Liver (tissue), 9 donors: Measurements from ENCODE around the gene TOMM70. TPM values are rescaled to one million over a fixed set of nuclear protein-coding genes. Genes with fewer than 3 reads are reported as not detected.

Experiments
- DNase-seq: peaks from one replicate; pipeline ENCODE4 v3.0.0-alpha.2; 2017; ENCODE audit warnings: low spot score
- H3K27ac ChIP-seq, 2 donors: one replicate each; pipeline ENCODE4 v1.7.0; 2013; ENCODE audit warnings: inconsistent platforms in 2 of 2, low read length in 2 of 2, control low read depth in 1 of 2, low read depth in 1 of 2, mild to moderate bottlenecking in 1 of 2
- H3K27me3 ChIP-seq, 4 donors: one replicate each; pipeline versions ENCODE4 v1.6.1 to v1.7.0; 2013; ENCODE audit warnings: low read length in 3 of 4, inconsistent platforms in 1 of 4, mild to moderate bottlenecking in 1 of 4, moderate library complexity in 1 of 4; ENCODE audit not compliant: control insufficient read depth in 4 of 4, insufficient read depth in 4 of 4
- H3K36me3 ChIP-seq, 4 donors: one replicate each; pipeline versions ENCODE4 v1.6.1 to v1.7.0; 2013; ENCODE audit warnings: low read length in 3 of 4, mild to moderate bottlenecking in 3 of 4, low read depth in 1 of 4, moderate library complexity in 1 of 4; ENCODE audit not compliant: control insufficient read depth in 4 of 4, insufficient read depth in 3 of 4
- H3K4me1 ChIP-seq, 4 donors: one replicate each; pipeline versions ENCODE4 v1.6.1 to v1.7.0; 2013; ENCODE audit warnings: low read length in 3 of 4, mild to moderate bottlenecking in 3 of 4, moderate library complexity in 1 of 4; ENCODE audit not compliant: control insufficient read depth in 4 of 4, insufficient read depth in 4 of 4
- H3K4me3 ChIP-seq, 3 donors: one replicate each; pipeline versions ENCODE4 v1.6.1 to v1.7.0; 2013; ENCODE audit warnings: low read length in 3 of 3, control low read depth in 1 of 3, low read depth in 1 of 3, mild to moderate bottlenecking in 1 of 3
- H3K9ac ChIP-seq, 2 donors: one replicate each; pipeline ENCODE4 v1.7.0; 2013; ENCODE audit warnings: low read length in 2 of 2, mild to moderate bottlenecking in 2 of 2, moderate library complexity in 2 of 2, control low read depth in 1 of 2, low read depth in 1 of 2
- H3K9me3 ChIP-seq, 4 donors: one replicate each; pipeline versions ENCODE4 v1.6.1 to v1.7.0; 2013; ENCODE audit warnings: low read length in 3 of 4; ENCODE audit not compliant: control insufficient read depth in 4 of 4
- FOXA1 ChIP-seq: IDR thresholded peaks from 2 replicates; pipeline ENCODE4 v1.6.1; 2016; ENCODE audit warnings: antibody characterized with exemption
- GABPA ChIP-seq, 2 donors: IDR thresholded peaks in 1 of 2; conservative IDR thresholded peaks in 1 of 2; 2 replicates each; pipeline ENCODE4 v1.6.1; 2016; ENCODE audit warnings: antibody characterized with exemption in 2 of 2, mild to moderate bottlenecking in 1 of 2, moderate library complexity in 1 of 2
- HNF4A ChIP-seq, 2 donors: conservative IDR thresholded peaks; 2 replicates each; pipeline ENCODE4 v1.6.1; 2016; ENCODE audit warnings: antibody characterized with exemption in 2 of 2, mild to moderate bottlenecking in 2 of 2
- JUND ChIP-seq, 2 donors: IDR thresholded peaks; 2 replicates each; pipeline ENCODE4 v1.6.1; 2016; ENCODE audit warnings: antibody characterized with exemption in 2 of 2
- NR2F2 ChIP-seq: IDR thresholded peaks from 2 replicates; pipeline ENCODE4 v1.6.1; 2016; ENCODE audit warnings: antibody characterized with exemption
- RAD21 ChIP-seq, 2 donors: IDR thresholded peaks; 2 replicates each; pipeline ENCODE4 v1.6.1; 2016; ENCODE audit warnings: antibody characterized with exemption in 2 of 2, mild to moderate bottlenecking in 2 of 2
- RXRA ChIP-seq, 2 donors: IDR thresholded peaks; 2 replicates each; pipeline ENCODE4 v1.6.1; 2017 to 2018; ENCODE audit warnings: antibody characterized with exemption in 2 of 2, mild to moderate bottlenecking in 1 of 2
- SP1 ChIP-seq: IDR thresholded peaks from 2 replicates; pipeline ENCODE4 v1.6.1; 2018; ENCODE audit warnings: antibody characterized with exemption, mild to moderate bottlenecking
- TAF1 ChIP-seq: conservative IDR thresholded peaks from 2 replicates; pipeline ENCODE4 v1.6.1; 2016; ENCODE audit warnings: antibody characterized with exemption, mild to moderate bottlenecking
- YY1 ChIP-seq: IDR thresholded peaks from 2 replicates; pipeline ENCODE4 v1.6.1; 2016; ENCODE audit warnings: antibody characterized with exemption, mild to moderate bottlenecking
- WGBS: extraction: QIAGEN DNeasy Blood & Tissue Kit; methylation state at CpG from one replicate; pipeline ENCODE4 v1.1.7; 2013; 5-methylcytosine and 5-hydroxymethylcytosine counted together
- polyA plus RNA-seq, 2 donors: library from polyadenylated mRNA; stranded (reverse) in 1 of 2; unstranded in 1 of 2; fragments of 200-250 nt in 1 of 2; fragments of >200 nt in 1 of 2; fragmentation: Nextera tagmentation in 1 of 2; extraction: Ambion mirVana in 1 of 2; gene quantifications; one replicate each; pipeline versions ENCODE4 v1.2.1 to v1.2.3, GENCODE V29; 2013 to 2015
- total RNA-seq, 2 donors: library from RNA; depleted of rRNA; stranded (reverse); fragments of >200 nt; gene quantifications; one replicate each; pipeline ENCODE4 v1.2.3, GENCODE V29; 2014
- TF ChIP-seq, protein P1 (sequence below): IDR thresholded peaks from 2 replicates; pipeline ENCODE4 v1.6.1; 2016; ENCODE audit warnings: antibody characterized with exemption
- TF ChIP-seq, protein P2 (sequence below): IDR thresholded peaks from 2 replicates; pipeline ENCODE4 v1.6.1; 2016; ENCODE audit warnings: antibody characterized with exemption
- TF ChIP-seq, protein P3 (sequence below): fragments of 150-350 bp; IDR thresholded peaks from 2 replicates; pipeline ENCODE4 v1.5.1; 2017; ENCODE audit warnings: improper control_type of control experiment, low read depth, low read length; ENCODE audit not compliant: missing input control
- TF ChIP-seq, protein P4 (sequence below): IDR thresholded peaks from 2 replicates; pipeline ENCODE4 v1.6.1; 2016; ENCODE audit warnings: antibody characterized with exemption, mild to moderate bottlenecking
- TF ChIP-seq, protein P5 (sequence below): IDR thresholded peaks from 2 replicates; pipeline ENCODE4 v1.6.1; 2016; ENCODE audit warnings: antibody characterized with exemption
- donor health status: healthy.
- donor health status: healthy.
- donor health status: healthy.
- donor health status: healthy.
- donor health status: healthy.

Gene TOMM70
- total and polyA plus RNA-seq, 4 donors = 16.7 to 55.8 (median 32.6) TPM

DNA sequence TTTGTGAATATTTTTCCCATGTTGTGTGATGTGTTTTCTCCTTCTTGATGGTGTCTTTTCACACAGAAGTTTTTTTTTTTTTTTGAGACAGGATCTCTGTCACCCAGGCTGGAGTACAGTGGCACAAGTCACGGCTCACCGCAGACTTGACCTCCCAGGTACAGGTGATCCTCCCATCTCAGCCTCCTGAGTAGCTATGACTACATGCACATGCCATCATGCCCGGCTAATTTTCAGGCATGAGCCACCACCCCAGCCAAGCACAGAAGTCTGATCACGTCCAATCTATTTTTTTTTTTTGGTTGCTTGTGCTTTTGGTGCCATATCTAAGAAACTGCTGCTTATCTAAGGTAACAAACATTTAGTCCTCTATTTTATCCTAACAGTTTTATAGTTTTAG is 24.6 kb downstream of the TOMM70 start:
- TF ChIP-seq, protein P1, sequence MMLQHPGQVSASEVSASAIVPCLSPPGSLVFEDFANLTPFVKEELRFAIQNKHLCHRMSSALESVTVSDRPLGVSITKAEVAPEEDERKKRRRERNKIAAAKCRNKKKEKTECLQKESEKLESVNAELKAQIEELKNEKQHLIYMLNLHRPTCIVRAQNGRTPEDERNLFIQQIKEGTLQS = no peak
- TF ChIP-seq GABPA (IDR thresholded peaks at IDR 0.05 in 1 of 2, conservative IDR thresholded peaks at IDR 0.05 in 1 of 2) = no peak
- TF ChIP-seq, protein P2, sequence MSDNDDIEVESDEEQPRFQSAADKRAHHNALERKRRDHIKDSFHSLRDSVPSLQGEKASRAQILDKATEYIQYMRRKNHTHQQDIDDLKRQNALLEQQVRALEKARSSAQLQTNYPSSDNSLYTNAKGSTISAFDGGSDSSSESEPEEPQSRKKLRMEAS = no peak
- no peak for TF ChIP-seq RXRA (IDR thresholded peaks at IDR 0.05)
- no peak for TF ChIP-seq TAF1
- TF ChIP-seq, protein P3, sequence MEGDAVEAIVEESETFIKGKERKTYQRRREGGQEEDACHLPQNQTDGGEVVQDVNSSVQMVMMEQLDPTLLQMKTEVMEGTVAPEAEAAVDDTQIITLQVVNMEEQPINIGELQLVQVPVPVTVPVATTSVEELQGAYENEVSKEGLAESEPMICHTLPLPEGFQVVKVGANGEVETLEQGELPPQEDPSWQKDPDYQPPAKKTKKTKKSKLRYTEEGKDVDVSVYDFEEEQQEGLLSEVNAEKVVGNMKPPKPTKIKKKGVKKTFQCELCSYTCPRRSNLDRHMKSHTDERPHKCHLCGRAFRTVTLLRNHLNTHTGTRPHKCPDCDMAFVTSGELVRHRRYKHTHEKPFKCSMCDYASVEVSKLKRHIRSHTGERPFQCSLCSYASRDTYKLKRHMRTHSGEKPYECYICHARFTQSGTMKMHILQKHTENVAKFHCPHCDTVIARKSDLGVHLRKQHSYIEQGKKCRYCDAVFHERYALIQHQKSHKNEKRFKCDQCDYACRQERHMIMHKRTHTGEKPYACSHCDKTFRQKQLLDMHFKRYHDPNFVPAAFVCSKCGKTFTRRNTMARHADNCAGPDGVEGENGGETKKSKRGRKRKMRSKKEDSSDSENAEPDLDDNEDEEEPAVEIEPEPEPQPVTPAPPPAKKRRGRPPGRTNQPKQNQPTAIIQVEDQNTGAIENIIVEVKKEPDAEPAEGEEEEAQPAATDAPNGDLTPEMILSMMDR = no peak
- H3K36me3 ChIP-seq = peaks cover 10 to 45% (median 35%) of the 10 kb centered on the region in 4 donors
- WGBS = 97% methylated on average over 4 of the region's 4 CpGs

DNA sequence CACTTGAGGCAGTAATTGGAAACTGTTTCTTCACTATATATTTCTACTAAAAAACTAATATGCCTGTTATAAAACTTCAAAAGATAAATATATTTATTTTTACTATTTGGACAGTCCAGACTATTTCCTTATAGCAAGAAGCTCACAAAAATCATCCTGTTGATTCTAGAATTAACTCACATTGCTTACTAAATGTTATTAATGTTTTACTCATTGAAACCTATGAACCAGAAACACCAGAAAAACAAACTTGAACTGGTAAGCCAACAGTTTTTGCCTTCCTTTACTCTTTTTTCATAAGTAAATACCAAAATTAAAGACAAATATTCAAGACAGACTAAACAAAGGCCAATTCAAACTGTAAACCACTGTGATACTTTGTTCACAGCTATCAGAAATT is 26.4 kb downstream of the TOMM70 start:
- Histone ChIP-seq H3K9me3 (no peaks in the 10 kb centered on the region), H3K36me3 (peaks cover 10 to 34% (median 23%) of the 10 kb centered on the region in 4 donors), H3K4me1 (peaks cover 2 to 14% (median 9%) of the 10 kb centered on the region in 4 donors), H3K4me3 (no peak overlapping the region), H3K27ac (peak overlapping the region in 1 of 2 donors; percentile 42), H3K27me3 (no peaks in the 10 kb centered on the region), H3K9ac (peak overlapping the region in 1 of 2 donors; percentile 13)
- no peak for DNase-seq
- no peak for TF ChIP-seq HNF4A (conservative IDR thresholded peaks at IDR 0.05)
- TF ChIP-seq FOXA1 = no peak
- no peak for TF ChIP-seq YY1
- TF ChIP-seq TAF1 = no peak
- TF ChIP-seq, protein P4, sequence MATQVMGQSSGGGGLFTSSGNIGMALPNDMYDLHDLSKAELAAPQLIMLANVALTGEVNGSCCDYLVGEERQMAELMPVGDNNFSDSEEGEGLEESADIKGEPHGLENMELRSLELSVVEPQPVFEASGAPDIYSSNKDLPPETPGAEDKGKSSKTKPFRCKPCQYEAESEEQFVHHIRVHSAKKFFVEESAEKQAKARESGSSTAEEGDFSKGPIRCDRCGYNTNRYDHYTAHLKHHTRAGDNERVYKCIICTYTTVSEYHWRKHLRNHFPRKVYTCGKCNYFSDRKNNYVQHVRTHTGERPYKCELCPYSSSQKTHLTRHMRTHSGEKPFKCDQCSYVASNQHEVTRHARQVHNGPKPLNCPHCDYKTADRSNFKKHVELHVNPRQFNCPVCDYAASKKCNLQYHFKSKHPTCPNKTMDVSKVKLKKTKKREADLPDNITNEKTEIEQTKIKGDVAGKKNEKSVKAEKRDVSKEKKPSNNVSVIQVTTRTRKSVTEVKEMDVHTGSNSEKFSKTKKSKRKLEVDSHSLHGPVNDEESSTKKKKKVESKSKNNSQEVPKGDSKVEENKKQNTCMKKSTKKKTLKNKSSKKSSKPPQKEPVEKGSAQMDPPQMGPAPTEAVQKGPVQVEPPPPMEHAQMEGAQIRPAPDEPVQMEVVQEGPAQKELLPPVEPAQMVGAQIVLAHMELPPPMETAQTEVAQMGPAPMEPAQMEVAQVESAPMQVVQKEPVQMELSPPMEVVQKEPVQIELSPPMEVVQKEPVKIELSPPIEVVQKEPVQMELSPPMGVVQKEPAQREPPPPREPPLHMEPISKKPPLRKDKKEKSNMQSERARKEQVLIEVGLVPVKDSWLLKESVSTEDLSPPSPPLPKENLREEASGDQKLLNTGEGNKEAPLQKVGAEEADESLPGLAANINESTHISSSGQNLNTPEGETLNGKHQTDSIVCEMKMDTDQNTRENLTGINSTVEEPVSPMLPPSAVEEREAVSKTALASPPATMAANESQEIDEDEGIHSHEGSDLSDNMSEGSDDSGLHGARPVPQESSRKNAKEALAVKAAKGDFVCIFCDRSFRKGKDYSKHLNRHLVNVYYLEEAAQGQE = no peak
- TF ChIP-seq GABPA (IDR thresholded peaks at IDR 0.05 in 1 of 2, conservative IDR thresholded peaks at IDR 0.05 in 1 of 2) = no peak
- no peak for TF ChIP-seq JUND (IDR thresholded peaks at IDR 0.05)
- TF ChIP-seq, protein P3 = no peak
- TF ChIP-seq RAD21 (IDR thresholded peaks at IDR 0.05) = no peak
- TF ChIP-seq SP1 = no peak
- TF ChIP-seq, protein P5, sequence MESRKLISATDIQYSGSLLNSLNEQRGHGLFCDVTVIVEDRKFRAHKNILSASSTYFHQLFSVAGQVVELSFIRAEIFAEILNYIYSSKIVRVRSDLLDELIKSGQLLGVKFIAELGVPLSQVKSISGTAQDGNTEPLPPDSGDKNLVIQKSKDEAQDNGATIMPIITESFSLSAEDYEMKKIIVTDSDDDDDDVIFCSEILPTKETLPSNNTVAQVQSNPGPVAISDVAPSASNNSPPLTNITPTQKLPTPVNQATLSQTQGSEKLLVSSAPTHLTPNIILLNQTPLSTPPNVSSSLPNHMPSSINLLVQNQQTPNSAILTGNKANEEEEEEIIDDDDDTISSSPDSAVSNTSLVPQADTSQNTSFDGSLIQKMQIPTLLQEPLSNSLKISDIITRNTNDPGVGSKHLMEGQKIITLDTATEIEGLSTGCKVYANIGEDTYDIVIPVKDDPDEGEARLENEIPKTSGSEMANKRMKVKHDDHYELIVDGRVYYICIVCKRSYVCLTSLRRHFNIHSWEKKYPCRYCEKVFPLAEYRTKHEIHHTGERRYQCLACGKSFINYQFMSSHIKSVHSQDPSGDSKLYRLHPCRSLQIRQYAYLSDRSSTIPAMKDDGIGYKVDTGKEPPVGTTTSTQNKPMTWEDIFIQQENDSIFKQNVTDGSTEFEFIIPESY = no peak
- no peak for TF ChIP-seq NR2F2

More for the DNA sequence above, 24.6 kb downstream of the TOMM70 start:
- no peaks in the 10 kb centered on the region for H3K9me3 ChIP-seq
- no peaks in the 10 kb centered on the region for H3K27me3 ChIP-seq
- H3K4me3 ChIP-seq = no peak overlapping the region
- H3K9ac ChIP-seq = no peak overlapping the region
- DNase-seq = no peak
- H3K4me1 ChIP-seq = peaks cover 2 to 14% (median 9%) of the 10 kb centered on the region in 4 donors
- H3K27ac ChIP-seq = no peak overlapping the region
